Measurements from ENCODE around the gene CFAP97D1. TPM values are rescaled to one million over a fixed set of nuclear protein-coding genes. Genes with fewer than 3 reads are reported as not detected.
A peak's percentile ranks its signal among the peaks of the same experiment; 100 is the strongest.

CFAP97D1 gene
- total and polyA plus RNA-seq, 2 experiments from 2014 or later, result 0.07 to 0.10 TPM

DNA sequence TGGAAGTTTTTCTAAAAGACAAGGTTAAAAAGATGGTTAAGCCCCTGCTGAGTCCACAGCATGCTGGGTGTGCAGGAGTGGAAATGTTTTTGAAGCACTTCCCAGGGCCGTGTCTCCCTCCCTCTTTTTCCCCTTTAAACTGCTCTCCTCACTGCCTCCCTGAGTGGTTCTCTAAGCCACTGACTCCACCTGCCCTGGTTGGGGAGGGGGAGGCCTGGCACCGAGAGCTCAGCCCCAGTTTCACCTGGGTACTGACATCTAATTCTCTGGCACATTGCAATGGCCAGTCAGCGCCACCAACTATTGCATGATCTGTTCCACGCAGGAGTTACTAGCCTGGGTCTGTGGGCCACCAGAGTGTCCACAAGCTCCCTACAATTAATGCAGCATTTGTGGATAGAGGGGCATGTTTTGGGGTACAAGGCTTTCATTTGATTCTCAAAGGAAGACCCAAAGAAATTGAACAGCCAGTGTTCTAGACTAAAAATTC lies 30.0 kb downstream of the CFAP97D1 start (continued):
- TF ChIP-seq, protein P1, sequence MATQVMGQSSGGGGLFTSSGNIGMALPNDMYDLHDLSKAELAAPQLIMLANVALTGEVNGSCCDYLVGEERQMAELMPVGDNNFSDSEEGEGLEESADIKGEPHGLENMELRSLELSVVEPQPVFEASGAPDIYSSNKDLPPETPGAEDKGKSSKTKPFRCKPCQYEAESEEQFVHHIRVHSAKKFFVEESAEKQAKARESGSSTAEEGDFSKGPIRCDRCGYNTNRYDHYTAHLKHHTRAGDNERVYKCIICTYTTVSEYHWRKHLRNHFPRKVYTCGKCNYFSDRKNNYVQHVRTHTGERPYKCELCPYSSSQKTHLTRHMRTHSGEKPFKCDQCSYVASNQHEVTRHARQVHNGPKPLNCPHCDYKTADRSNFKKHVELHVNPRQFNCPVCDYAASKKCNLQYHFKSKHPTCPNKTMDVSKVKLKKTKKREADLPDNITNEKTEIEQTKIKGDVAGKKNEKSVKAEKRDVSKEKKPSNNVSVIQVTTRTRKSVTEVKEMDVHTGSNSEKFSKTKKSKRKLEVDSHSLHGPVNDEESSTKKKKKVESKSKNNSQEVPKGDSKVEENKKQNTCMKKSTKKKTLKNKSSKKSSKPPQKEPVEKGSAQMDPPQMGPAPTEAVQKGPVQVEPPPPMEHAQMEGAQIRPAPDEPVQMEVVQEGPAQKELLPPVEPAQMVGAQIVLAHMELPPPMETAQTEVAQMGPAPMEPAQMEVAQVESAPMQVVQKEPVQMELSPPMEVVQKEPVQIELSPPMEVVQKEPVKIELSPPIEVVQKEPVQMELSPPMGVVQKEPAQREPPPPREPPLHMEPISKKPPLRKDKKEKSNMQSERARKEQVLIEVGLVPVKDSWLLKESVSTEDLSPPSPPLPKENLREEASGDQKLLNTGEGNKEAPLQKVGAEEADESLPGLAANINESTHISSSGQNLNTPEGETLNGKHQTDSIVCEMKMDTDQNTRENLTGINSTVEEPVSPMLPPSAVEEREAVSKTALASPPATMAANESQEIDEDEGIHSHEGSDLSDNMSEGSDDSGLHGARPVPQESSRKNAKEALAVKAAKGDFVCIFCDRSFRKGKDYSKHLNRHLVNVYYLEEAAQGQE (IDR thresholded peaks at IDR 0.05; ENCODE audit: unreplicated experiment), result no peak
- TF ChIP-seq, protein P2, sequence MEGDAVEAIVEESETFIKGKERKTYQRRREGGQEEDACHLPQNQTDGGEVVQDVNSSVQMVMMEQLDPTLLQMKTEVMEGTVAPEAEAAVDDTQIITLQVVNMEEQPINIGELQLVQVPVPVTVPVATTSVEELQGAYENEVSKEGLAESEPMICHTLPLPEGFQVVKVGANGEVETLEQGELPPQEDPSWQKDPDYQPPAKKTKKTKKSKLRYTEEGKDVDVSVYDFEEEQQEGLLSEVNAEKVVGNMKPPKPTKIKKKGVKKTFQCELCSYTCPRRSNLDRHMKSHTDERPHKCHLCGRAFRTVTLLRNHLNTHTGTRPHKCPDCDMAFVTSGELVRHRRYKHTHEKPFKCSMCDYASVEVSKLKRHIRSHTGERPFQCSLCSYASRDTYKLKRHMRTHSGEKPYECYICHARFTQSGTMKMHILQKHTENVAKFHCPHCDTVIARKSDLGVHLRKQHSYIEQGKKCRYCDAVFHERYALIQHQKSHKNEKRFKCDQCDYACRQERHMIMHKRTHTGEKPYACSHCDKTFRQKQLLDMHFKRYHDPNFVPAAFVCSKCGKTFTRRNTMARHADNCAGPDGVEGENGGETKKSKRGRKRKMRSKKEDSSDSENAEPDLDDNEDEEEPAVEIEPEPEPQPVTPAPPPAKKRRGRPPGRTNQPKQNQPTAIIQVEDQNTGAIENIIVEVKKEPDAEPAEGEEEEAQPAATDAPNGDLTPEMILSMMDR (conservative IDR thresholded peaks at IDR 0.05; ENCODE audit: low read depth in 2 of 2), result no peak

DNA sequence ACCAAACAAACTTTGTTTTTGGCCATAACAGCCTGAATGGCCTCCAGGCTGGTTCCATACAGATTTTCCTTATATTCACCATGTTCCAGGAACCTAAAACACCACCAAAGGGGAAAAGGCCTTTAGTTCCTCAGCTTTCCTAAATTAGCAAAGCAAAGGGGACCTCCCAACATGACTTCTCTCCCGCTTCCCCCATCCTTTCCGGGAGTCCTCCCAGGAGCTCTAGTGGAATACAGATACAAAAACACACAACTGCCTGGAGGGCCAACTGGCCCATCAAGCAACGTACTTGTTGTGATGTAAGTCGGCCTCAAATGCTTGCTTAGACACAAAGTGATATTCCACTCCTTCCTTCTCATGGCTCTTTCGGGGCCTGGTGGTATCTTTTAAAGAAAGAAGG lies 30.6 kb downstream of the CFAP97D1 start:
- ATAC-seq, result no peak
- Mint-ChIP-seq H3K4me1 (peaks cover 19% of the 10 kb centered on the region), H3K27me3 (ENCODE audit: insufficient read depth, low read depth, poor library complexity) (peaks cover 4% of the 10 kb centered on the region), H3K27ac (no peak overlapping the region), H3K36me3 (ENCODE audit: low read depth) (peaks cover 8% of the 10 kb centered on the region; the same call in 2 of the 3 replicates), H3K4me3 (no peak overlapping the region), H3K9me3 (no peaks in the 10 kb centered on the region)
- Histone ChIP-seq H3K36me3 (ENCODE audit: insufficient read depth) (no peaks in the 10 kb centered on the region), H3K27me3 (ENCODE audit: insufficient read depth) (no peaks in the 10 kb centered on the region), H3F3A (replicated peaks; ENCODE audit: low read depth) (no peaks in the 10 kb centered on the region), H3K27ac (ENCODE audit: low read depth) (no peak overlapping the region), H2AFZ (no peak overlapping the region), H3K4me1 (ENCODE audit: insufficient read depth) (no peaks in the 10 kb centered on the region; the same call in 1 of the 2 replicates), H3K9me2 (ENCODE audit: insufficient read depth) (no peaks in the 10 kb centered on the region), H3K79me2 (replicated peaks; ENCODE audit: insufficient read depth) (no peaks in the 10 kb centered on the region), H3K4me2 (peak overlapping the region; percentile 38; the same call in 1 of the 2 replicates), H3K4me3 (no peak overlapping the region), H4K20me1 (replicated peaks; ENCODE audit: insufficient read depth) (no peaks in the 10 kb centered on the region)
- DNase-seq (ENCODE audit: low spot score), result no peak
- TF ChIP-seq JUNB (IDR thresholded peaks at IDR 0.05; ENCODE audit: unreplicated experiment) (no peak), ZNF114 (CRISPR knock-in tag; IDR thresholded peaks at IDR 0.05) (no peak)
- TF ChIP-seq, protein P2 (conservative IDR thresholded peaks at IDR 0.05; ENCODE audit: low read depth in 2 of 2), result no peak

Measured in GM23338 (cell line).